Posterior cingulate gyrus (tissue), 11 donors: Measurements from ENCODE around the gene SIGLEC12.
"Not testable (repeated sequence)": the region's sequence is repeated elsewhere in the genome, so short reads cannot be mapped to it uniquely, and the experiment has no call there.

ENCODE experiments used
- DNase-seq, 10 donors: peaks; one replicate each; pipeline versions ENCODE4 v3.0.0 to v3.0.0-alpha.2; 2020 to 2021; ENCODE audit warnings: mixed read lengths in 3 of 10
- intact Hi-C: fragments of 100-400 bp; cut with DNase I; formaldehyde crosslinking; loops from one replicate; pipeline ENCODE4 v1.15.1; 2023

Gene SIGLEC12

DNA sequence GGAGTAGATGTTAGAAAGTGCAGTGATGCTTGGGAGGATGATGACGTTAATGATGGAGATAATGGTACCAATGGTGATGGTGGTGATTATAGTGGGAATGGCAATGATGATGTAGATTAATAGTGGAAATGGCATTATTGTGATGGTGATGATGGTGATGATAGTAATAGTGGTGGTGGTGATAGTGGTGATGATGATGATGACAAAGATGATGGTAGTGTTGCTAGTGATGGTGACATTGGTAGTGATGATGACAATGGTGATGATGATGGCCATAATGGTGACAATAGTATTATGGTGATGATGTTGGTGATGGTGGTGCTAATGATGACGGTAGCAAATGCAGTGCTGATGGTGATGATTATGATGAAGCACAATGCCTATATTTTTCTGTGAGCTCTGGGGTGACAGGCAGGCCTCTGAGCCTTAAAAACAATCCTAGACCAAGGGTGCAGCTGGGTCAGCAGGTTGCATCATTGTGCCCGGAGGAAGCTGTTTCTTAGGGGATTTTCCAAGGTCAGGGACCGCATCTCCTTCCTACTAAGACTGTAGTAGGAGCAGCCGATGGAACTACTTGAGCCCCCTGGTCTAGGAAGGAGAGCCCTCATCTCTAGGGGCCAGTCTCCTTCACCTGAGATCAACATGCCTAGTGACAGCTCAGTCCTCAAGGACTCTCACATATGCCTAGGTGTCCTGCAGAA is 15.5 kb downstream of the SIGLEC12 start:
- intact Hi-C loops, result no loop called here
- DNase-seq, result no peak

DNA sequence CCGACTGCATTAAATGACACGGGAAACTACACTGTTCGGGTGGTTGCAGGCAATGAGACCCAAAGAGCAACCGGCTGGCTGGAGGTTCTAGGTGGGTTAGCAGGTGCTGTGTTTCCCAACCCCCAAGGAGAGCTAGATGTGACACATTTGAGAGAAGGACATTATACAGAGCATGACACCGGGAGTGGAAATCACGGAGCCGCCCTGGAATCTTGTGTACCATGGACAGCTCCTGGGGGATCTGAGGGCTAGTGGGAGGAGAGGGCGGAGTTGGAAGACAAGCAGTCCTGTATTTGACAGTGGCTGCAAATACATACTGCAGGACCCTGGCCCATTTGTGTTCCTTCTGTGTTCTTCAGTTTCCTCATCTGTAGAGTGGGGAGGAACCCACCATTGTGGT is 21.0 kb downstream of the SIGLEC12 start:
- peak in 1 of 10 donors; percentile 46 for DNase-seq

DNA sequence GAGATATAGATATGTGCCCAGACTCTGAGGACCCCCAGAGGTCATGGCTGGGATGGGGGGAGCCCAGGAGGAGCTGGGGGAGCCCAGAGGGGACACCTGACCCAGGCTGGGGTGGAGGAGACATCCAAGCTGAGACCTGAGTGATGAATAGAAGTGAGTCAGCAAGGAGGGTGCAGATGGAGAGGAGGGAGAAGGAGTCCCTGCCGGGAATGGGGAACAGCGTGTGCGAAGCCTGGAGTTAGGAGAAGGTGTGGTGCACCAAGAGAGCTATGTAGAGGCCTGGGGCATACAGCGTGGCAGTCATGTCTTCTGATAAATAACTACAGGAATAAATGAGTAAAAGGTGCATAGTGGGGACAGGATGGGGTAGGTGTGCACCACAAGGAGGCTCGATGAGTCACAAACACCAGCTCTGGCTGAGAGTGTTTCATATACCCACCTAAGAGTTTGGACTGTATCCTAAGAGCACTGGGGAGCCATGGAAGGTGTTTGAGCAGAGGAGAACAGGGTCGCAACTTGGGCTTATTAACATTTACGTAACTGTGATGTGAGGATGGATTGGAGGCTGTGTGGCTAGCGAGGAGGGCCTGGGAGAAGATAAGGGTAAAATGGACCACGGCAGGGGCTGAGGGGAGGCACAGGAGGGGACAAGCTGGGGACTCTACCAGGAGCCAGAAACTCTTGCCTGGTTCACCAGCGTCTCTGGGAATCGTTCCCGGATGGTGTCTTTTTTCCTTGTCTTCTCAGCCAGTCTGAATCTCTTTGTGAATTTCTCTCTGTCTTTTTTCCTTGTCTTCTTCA is 21.9 kb downstream of the SIGLEC12 start:
- intact Hi-C loops, result no loop called here
- peak in 1 of 10 donors; percentile 33 for DNase-seq

More for the DNA sequence above, 21.0 kb downstream of the SIGLEC12 start:
- intact Hi-C loops, result no loop called here

DNA sequence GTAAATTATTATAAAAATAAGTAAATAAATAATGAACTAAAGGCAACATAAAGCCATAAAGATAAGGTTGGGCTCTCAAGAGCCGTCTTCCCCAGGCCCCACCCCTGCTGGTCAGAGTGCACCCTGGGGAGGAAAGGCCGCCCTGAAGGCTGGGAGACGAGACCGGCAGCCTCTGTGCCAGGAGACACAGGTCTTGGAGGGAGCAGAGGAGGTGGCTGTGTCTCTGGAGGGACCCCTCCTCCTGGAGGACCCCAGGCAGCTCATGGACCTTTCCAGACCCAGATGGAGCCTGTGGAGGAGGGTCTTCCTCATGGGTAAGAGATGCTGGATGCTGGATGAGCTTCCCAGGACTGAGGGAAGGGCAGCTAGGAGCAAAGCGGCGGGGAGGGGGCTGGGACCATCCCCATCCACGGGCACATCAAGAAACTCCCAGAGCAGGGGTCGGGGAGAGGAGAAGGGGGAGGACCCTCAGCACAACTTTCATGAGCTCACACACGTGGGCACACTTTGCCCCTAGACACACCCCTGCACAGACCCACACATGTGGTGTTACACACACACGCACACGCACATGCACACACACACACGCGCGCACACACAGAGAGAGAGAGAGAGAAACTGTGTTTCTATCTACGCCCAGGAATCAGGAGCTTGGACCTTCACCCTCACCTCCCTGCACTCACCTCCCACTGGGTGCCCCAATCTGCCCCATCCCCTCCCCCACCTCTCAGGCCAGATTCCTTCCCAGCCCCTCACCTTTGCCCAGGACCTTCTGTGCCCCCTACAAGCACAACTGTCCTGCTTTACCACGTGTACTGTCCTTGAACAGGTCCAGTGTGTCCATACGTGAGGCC is 23.0 kb downstream of the SIGLEC12 start, which contains the start of gene CEACAM18:
TSS of gene CEACAM18 (plus strand) at position 159 of the 854 bp plus-strand sequence.
- intact Hi-C loops, result no loop called here
- DNase-seq, result peak in 1 of 10 donors; percentile 26

DNA sequence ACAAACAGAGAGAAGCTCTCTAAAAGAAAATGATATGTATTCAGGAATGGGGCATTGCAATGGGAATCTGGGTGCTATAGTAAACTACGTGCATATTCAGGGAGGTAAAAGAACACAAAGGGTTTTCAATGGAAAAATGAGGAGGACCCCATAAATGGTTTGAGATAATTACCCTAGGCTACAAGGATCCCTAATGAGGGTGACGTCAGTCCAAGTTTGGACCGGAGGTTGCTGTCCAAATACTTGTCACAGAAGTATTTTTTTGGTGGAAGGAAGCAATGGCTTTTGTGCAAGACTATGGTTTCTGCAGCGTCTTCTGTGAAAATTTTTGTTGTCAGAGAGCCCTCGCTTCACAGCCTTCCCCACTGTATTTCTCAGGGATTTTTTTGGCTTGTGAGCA is 24.3 kb downstream of the SIGLEC12 start:
- intact Hi-C loops, result no loop called here
- no peak for DNase-seq

DNA sequence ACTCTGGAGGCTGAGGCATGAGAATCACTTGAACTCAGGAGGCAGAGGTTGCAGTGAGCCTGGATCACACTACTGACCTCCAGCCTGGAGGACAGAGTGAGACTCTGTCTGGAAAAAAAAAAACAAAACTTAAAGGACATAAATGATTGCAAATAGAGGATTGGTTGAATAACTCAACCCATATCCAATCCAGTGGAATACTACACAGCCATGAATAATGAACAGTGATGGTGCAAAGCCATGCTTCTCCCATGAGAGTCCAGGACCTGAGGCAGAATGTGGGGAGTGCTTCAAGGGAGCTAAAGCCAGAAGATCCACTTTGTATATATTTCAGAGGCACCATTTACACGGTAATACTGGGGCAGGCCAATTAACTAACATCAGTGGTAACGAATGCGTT is 25.4 kb downstream of the SIGLEC12 start:
- DNase-seq, result no peak
- intact Hi-C loops, result no loop called here

DNA sequence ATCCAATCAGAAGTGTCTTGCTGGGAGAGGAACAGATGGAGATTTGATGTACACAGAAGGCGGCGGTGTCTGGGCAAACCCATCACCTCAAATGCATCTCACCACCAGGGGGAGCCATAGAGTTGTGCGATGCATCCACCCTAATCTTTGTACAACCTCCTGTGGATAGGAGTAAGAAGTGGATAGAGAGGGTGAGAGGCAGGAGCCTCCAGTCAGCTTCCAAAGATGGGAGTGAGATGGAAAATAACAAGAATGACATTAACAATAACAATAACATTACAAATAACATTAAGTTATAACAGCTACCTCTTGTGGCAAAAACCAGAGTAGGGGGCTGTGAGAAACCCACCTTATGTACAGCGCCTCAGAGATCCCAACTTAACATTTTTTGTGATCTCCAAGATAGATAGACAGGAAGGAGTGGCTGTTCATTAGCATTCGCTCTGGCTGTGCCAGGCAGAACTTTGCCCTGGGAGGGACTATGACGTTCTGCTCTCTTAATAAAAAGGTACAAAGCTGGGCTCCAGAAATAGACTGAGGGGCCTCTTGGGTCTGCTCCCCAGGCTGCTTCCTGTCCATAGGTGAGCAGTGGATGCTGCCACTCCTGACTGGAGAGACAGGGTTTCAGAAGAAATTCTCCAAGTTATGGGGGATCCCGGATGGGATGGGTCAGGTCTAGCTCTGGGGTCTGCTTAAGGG is 28.4 kb downstream of the SIGLEC12 start:
- DNase-seq, result peak in 8 of 10 donors; percentile 43 to 91 (median 76)
- intact Hi-C loops, result loop anchor here (1.0 to 5.0 kb wide), 3 partner anchors 42 to 304 kb away; no protein-coding TSS in a partner anchor

DNA sequence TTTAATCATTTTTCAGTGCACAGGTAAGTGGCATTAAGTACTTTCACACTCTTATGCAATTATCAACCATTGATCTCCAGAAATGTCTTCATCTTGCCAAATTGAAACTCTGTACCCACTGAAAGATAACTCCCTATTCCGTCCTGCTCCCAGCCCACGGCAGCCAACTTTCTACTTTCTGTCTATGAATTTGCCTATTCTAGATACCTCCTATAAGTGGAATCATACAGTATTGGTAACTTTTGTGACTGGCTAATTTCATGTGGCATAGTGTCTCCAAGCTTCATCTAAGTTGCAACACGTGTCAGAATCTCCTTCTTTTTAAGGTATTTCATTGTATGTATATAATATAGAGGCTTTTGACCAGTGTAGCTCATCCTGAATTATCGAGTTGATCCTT is 29.0 kb downstream of the SIGLEC12 start:
- intact Hi-C loops, result loop anchor here (1.0 to 5.0 kb wide), 3 partner anchors 43 to 305 kb away; no protein-coding TSS in a partner anchor

DNA sequence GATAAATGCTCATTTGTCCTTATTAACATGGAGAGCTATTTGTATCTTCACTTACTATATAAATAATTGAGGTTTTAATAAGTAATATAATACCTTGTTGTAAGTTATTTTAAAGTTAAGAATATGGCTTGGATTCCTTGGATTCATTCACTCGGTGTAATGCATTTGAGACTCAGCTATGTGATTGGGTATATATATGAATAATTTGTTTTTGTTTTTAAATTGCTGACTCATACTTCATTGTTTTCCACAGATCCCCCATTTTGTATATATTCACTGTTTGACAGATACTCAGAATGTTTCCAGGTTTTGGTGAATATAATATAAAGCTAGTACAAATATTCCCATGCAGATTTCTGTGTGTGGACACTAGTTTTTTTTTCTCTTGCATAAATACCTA is 30.1 kb downstream of the SIGLEC12 start:
- intact Hi-C loops, result loop anchor here (5.0 kb wide), 1 partner anchor 306 kb away; no protein-coding TSS in a partner anchor
- DNase-seq, result no peak

More for the DNA sequence above, 29.0 kb downstream of the SIGLEC12 start:
- DNase-seq, result no peak

DNA sequence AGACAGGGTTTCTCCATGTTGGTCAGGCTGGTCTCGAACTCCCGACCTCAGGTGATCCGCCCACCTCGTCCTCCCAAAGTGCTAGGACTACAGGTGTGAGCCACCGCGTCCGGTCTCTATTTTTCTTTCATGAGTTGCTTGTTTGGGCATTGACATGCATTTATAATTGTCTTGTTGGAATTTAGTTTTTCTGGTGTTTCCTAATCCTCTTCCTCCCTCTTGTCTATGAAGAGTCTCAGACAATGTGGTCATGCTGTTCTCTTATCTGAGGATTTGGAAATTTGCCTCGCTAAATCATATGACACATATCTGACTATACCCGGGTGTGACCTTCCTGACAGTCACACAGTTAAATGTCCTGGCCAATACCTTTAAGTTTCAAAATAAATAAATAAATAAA is 30.6 kb downstream of the SIGLEC12 start:
- intact Hi-C loops, result loop anchor here (5.0 kb wide), 1 partner anchor 306 kb away; no protein-coding TSS in a partner anchor

DNA sequence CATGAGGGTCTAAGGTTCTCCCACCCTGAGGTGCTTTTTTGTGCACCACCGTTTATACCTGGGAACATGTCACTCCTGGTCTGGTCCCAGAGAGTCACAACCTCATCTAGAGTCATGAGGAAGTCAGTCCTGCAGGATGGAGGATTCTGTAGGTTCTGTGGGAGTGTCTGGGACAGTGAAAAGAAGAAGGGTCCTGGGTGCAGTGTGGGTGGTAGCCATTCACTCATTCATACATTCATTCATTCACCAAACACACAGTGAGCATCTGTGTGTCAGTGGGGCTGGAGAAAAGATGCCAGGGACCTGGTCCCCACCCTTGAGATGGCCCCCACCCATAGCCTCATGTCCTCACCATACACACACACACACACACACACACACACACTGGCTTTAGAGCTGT is 32.0 kb downstream of the SIGLEC12 start:
- intact Hi-C loops, result loop anchor here (5.0 kb wide), 1 partner anchor 308 kb away; no protein-coding TSS in a partner anchor
- peak in 1 of 10 donors; percentile 19 for DNase-seq

More for the DNA sequence above, 30.6 kb downstream of the SIGLEC12 start:
- DNase-seq, result no peak

DNA sequence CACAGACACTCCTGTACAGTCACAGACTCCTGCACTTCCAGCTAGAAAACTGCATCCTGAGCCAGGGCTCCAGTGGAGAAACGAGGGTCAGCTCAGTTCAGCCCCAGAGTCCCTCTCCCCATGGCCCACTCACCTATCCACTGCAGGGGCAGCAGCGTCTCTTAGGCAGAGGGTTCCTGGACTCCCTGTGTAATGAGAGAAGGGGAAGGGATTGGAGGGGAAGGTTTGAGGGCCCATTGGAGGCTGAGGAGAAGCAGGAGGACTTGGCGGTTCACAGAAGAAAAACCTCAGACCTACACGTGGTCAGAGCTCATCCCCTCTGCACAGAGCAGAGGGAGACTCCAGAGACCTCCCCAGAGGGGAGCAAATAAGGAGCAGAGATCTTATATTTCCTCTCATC is 32.4 kb downstream of the SIGLEC12 start:
- no peak for DNase-seq
- intact Hi-C loops, result no loop called here

DNA sequence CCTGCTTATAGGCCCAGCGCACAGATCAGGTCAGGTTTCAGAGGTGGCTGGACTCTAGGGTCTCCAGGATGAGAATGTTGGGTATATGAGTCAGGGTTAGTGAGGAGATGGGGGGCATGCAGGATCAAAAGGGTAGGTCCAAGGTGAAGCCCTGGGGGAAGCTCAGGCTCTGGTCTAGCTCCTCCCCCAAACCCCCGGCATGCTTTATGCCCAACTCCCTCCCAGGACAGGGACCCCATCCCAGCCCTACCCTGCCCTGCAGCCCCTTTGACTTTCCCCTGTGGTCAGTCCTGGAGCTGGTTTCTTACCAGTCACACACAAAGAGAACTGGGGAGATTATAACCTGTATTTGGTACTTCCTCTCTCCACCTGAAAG is 33.1 kb downstream of the SIGLEC12 start:
- no peak for DNase-seq
- intact Hi-C loops, result no loop called here

DNA sequence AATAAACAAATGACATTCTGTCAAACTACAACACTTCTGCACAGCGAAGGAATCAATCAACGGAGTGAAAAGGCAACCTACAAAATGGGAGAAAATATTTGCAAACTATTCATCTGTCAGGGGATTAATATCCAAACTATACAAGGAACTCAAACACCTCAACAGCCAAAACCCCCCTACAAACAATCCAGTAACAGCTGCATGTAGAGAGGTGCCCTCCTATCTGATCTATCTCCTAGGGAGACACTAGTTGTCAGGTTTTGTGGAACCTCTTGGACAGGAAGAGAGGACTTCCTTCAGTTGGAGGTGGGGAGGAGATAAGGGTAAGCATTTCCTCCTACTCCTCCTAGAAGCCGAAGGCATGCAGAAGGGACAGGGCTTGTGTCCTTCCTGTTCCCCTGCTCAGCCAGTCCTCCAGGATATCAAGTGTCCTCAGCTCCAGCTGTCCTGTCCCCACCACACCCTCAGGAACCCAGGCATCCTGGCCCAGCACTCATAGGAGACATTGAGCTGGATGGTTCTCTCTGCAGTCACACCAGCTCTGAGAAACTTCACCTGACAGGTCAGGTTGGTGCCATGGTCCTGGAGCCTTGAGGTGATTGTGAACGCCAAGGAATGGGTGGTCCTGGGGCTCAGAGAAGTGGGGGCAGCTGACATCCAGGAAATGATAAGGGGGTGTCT is 33.6 kb downstream of the SIGLEC12 start:
- DNase-seq, result no peak
- intact Hi-C loops, result no loop called here

DNA sequence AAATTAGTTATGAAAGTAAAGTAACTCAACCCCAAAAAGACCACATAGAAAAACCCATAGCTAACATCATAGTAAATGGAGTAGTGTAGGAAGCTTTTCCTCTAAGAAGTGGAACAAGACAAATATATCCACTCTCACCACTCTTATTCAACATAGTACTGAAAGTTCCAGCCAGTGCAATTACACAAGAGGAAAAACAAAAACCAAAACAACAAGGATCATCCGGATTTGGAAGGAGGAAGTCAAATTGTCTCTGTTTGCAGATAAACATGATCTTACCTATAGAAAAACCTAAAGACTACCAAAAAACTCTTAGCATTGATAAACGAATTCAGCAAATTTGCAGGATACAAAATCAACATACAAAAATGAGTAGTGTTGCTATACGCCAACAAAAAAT is 34.9 kb downstream of the SIGLEC12 start:
- intact Hi-C loops, result no loop called here
- no peak for DNase-seq

DNA sequence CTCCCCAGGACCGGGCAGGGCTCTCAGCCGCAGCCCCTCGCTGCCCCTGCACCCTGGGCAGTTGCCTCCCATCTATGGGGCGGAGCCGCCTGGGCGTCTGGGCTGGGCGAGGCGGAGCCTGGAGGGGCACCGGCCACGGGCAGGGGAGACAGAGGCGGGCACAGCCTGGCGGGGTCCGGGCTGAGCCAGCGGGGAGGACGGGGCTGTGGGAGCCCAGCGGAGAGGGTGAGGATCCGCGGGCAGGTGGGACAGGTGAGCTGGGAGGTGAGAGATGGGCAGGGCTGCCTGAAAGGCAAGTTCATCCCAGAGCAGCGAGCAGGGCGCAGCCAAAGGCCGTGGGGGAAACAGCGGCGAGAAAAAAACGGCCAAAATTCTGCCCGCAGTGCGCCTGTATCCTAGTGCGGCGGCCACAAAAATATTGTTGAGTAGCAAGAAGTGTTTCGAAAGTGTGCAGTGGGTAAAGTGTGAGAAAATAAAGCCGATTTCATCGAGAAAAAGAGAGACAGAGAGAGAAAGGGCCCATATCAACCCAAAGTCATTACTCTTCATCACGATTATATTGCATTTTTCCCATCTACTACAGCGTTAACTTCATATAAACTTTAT is 37.5 kb downstream of the SIGLEC12 start:
- DNase-seq, intact Hi-C loops: not testable (repeated sequence)

DNA sequence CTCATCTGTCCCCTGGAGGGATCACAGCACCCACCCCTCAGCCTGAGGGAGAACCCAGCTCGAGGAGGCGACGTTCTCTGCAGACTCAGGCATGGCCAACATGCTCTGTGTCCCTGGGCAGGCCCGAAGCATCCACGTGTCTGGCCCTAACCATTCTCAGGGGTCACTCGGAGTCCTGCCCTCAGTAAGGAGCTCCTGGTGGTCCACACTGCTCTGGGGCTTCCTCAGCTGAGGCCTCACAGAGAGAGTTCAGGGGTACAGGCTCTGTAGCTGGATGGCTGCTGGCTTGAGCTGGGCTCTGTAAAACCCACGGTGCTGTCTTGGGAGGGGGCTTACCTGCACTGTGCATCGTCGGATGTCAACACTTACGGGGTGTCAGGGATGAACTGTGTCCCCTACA is 38.9 kb downstream of the SIGLEC12 start:
- peak in 1 of 10 donors; percentile 16 for DNase-seq
- intact Hi-C loops, result no loop called here

DNA sequence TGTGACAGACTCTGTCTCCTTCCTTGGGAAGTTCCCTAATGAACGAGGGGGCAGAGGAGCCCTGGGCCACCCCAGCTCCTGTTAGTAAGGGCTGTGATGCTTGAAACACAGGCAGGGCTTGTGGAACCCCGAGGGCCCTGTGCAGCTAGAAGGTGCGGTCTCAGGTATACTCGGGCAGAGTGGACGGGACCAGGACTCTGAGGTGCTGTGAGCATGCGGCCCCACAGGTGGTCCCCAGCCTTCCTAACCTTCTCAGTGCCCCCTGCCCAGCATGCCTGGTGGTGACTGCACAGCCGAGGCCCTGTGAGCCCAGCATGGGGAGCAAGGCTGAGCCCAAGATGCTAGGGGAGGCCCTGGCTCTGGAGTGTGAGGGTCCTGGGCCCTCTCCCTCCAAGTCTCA is 39.3 kb downstream of the SIGLEC12 start:
- intact Hi-C loops, result no loop called here
- peak in 2 of 10 donors; percentile 42 to 67 for DNase-seq

DNA sequence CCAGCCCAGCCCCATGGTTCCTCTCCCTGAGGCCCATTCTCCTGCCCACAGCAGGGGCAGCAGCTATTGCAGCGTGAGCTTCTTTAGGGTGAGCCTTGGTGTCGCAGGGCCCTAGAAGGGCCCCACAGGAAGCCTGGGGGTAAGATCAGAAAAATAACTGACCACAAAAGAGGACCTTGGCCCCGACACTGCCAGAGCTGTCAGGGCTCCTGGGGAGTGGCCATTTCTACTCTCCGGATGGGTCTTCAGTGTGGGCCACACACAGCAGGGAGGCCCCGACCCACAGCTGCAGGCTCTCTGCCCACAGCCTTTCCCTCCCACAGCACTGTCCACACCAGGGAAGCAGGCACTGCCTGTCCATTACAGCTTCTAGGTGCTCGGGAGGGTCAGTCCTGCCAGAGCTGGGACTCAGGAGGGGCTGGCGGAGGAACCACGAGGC is 39.9 kb downstream of the SIGLEC12 start:
- intact Hi-C loops, result no loop called here
- DNase-seq, result peak in 2 of 10 donors; percentile 57 to 85
